ENCODE measurements around the gene ZNF786. TPM values are rescaled to one million over a fixed set of nuclear protein-coding genes. Genes with fewer than 3 reads are reported as not detected.

The ZNF786 gene
- total and polyA plus RNA-seq, 2 experiments from 2014 or later = 6.1 to 19.8 TPM

DNA sequence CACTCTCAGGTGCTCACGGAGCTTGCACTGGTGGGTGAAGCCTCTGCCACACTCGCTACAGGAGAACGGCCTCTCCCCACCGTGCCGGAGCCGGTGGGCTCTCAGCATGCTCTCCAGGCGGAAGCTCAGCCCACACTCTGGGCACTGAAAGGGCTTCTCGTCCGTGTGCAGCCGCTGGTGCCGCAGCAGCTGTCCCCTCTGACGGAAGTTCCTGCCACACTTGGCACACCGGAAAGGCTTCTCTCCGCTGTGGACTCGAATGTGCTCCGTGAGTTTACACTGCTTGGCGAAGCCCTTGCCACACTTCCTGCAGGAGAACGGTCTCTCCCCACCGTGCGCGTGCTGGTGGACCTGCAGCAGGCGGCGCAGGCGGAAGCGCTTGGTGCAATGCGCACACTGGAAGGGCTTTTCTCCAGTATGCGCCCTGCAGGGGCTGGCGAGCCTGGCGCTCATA, 19.3 kb downstream of the ZNF786 start:
- H3K9me2 ChIP-seq (ENCODE audit: insufficient read depth) = no peaks in the 10 kb centered on the region
- H3K27me3 ChIP-seq (ENCODE audit: insufficient read depth) = no peaks in the 10 kb centered on the region
- H3K79me2 ChIP-seq (replicated peaks; ENCODE audit: insufficient read depth) = peaks cover 10% of the 10 kb centered on the region
- 0 out of 2 replicates have a peak overlapping the region, but pooled peaks have one; percentile 43 for H3K4me2 ChIP-seq
- peaks cover 31% of the 10 kb centered on the region for H3K36me3 ChIP-seq (ENCODE audit: insufficient read depth)
- H3K4me1 Mint-ChIP-seq = 0 out of 3 replicates have a peak, but pooled peaks cover 5% of the 10 kb centered on the region
- no peak overlapping the region for H2AFZ ChIP-seq
- H3F3A ChIP-seq (replicated peaks; ENCODE audit: low read depth) = peaks cover 43% of the 10 kb centered on the region
- no peak overlapping the region for H3K27ac Mint-ChIP-seq
- H3K36me3 Mint-ChIP-seq (ENCODE audit: low read depth) = peaks cover 51% of the 10 kb centered on the region
- DNase-seq (ENCODE audit: low spot score) (no peak), ATAC-seq (no peak)
- H3K4me1 ChIP-seq (ENCODE audit: insufficient read depth) = no peaks in the 10 kb centered on the region; the same call in 1 of the 2 replicates
- H4K20me1 ChIP-seq (replicated peaks; ENCODE audit: insufficient read depth) = no peaks in the 10 kb centered on the region; the same call in 1 of the 2 replicates
- H3K4me3 ChIP-seq = no peak overlapping the region
- no peak overlapping the region for H3K4me3 Mint-ChIP-seq
- H3K9me3 Mint-ChIP-seq = no peaks in the 10 kb centered on the region
- H3K27ac ChIP-seq (ENCODE audit: low read depth) = 0 out of 2 replicates have a peak overlapping the region, but pooled peaks have one; percentile 66
- peaks cover 3% of the 10 kb centered on the region for H3K27me3 Mint-ChIP-seq (ENCODE audit: insufficient read depth, low read depth, poor library complexity)
- TF ChIP-seq JUNB (IDR thresholded peaks at IDR 0.05; ENCODE audit: unreplicated experiment) = no peak
- no peak for TF ChIP-seq CREB1 (CRISPR knock-in tag; IDR thresholded peaks at IDR 0.05; ENCODE audit: low read depth)
- no peak for TF ChIP-seq NANOG (IDR thresholded peaks at IDR 0.05; ENCODE audit: borderline replicate concordance)
- no peak for TF ChIP-seq ZNF114 (CRISPR knock-in tag; IDR thresholded peaks at IDR 0.05)
- TF ChIP-seq, protein P1, sequence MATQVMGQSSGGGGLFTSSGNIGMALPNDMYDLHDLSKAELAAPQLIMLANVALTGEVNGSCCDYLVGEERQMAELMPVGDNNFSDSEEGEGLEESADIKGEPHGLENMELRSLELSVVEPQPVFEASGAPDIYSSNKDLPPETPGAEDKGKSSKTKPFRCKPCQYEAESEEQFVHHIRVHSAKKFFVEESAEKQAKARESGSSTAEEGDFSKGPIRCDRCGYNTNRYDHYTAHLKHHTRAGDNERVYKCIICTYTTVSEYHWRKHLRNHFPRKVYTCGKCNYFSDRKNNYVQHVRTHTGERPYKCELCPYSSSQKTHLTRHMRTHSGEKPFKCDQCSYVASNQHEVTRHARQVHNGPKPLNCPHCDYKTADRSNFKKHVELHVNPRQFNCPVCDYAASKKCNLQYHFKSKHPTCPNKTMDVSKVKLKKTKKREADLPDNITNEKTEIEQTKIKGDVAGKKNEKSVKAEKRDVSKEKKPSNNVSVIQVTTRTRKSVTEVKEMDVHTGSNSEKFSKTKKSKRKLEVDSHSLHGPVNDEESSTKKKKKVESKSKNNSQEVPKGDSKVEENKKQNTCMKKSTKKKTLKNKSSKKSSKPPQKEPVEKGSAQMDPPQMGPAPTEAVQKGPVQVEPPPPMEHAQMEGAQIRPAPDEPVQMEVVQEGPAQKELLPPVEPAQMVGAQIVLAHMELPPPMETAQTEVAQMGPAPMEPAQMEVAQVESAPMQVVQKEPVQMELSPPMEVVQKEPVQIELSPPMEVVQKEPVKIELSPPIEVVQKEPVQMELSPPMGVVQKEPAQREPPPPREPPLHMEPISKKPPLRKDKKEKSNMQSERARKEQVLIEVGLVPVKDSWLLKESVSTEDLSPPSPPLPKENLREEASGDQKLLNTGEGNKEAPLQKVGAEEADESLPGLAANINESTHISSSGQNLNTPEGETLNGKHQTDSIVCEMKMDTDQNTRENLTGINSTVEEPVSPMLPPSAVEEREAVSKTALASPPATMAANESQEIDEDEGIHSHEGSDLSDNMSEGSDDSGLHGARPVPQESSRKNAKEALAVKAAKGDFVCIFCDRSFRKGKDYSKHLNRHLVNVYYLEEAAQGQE (IDR thresholded peaks at IDR 0.05; ENCODE audit: unreplicated experiment) = no peak
- TF ChIP-seq, protein P2, sequence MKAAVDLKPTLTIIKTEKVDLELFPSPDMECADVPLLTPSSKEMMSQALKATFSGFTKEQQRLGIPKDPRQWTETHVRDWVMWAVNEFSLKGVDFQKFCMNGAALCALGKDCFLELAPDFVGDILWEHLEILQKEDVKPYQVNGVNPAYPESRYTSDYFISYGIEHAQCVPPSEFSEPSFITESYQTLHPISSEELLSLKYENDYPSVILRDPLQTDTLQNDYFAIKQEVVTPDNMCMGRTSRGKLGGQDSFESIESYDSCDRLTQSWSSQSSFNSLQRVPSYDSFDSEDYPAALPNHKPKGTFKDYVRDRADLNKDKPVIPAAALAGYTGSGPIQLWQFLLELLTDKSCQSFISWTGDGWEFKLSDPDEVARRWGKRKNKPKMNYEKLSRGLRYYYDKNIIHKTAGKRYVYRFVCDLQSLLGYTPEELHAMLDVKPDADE (IDR thresholded peaks at IDR 0.05) = no peak; the same call in 1 of the 2 replicates
- no peak for TF ChIP-seq POLR2AphosphoS5 (IDR thresholded peaks at IDR 0.05; ENCODE audit: low read depth)
- TF ChIP-seq STAT1 (IDR thresholded peaks at IDR 0.05; ENCODE audit: unreplicated experiment) = no peak
- TF ChIP-seq EZH2phosphoT487 (IDR thresholded peaks at IDR 0.05; ENCODE audit: unreplicated experiment) = no peak
- no peak for TF ChIP-seq ZNF331 (CRISPR knock-in tag; IDR thresholded peaks at IDR 0.05; ENCODE audit: low read depth)
- TF ChIP-seq, protein P3, sequence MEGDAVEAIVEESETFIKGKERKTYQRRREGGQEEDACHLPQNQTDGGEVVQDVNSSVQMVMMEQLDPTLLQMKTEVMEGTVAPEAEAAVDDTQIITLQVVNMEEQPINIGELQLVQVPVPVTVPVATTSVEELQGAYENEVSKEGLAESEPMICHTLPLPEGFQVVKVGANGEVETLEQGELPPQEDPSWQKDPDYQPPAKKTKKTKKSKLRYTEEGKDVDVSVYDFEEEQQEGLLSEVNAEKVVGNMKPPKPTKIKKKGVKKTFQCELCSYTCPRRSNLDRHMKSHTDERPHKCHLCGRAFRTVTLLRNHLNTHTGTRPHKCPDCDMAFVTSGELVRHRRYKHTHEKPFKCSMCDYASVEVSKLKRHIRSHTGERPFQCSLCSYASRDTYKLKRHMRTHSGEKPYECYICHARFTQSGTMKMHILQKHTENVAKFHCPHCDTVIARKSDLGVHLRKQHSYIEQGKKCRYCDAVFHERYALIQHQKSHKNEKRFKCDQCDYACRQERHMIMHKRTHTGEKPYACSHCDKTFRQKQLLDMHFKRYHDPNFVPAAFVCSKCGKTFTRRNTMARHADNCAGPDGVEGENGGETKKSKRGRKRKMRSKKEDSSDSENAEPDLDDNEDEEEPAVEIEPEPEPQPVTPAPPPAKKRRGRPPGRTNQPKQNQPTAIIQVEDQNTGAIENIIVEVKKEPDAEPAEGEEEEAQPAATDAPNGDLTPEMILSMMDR (conservative IDR thresholded peaks at IDR 0.05; ENCODE audit: low read depth in 2 of 2) = no peak
